B cell (primary cell): ENCODE results near the gene NHEJ1. TPM values are rescaled to one million over a fixed set of nuclear protein-coding genes. Genes with fewer than 3 reads are reported as not detected.
A peak's percentile ranks its signal among the peaks of the same experiment; 100 is the strongest.

ENCODE experiments used
- ATAC-seq: fragments of 200-7000 bp; cut with Tn5 transposase; one replicate; pipeline ENCODE4 v1.10.0; 2021; ENCODE audit warnings: low read depth, mild to moderate bottlenecking, moderate number of reproducible peaks, moderate library complexity
- CTCF ChIA-PET: fragments of 350-600 bp; sonication (Branson Sonifier 250); formaldehyde crosslinking; loops from one replicate; lab custom pipeline; 2021; ENCODE audit warnings: antibody characterized with exemption, inconsistent platforms; lab: Charles Lee
- POLR2A ChIA-PET: fragments of 350-600 bp; sonication (Branson Sonifier 250); formaldehyde crosslinking; loops from one replicate; lab custom pipeline; 2021; ENCODE audit warnings: antibody characterized with exemption; lab: Charles Lee
- DNase-seq: peaks from one replicate; pipeline ENCODE4 v3.0.0; 2013
- H2AFZ ChIP-seq: 2 replicates; pipeline ENCODE4 v1.6.1; 2012; ENCODE audit warnings: mild to moderate bottlenecking, low read depth, low read length; ENCODE audit not compliant: insufficient read depth, poor library complexity, severe bottlenecking
- H3K27ac ChIP-seq, 2 donors: 1 replicate in 1 of 2; 2 replicates in 1 of 2; pipeline ENCODE4 v1.5.1; 2012 to 2013; ENCODE audit warnings: low read length in 2 of 2, mild to moderate bottlenecking in 2 of 2, moderate library complexity in 1 of 2
- H3K27me3 ChIP-seq, 4 experiments: fragments of 200-600 bp in 1 of 4; sonication (generic) in 1 of 4; replicated peaks in 1 of 4; 1 replicate in 2 of 4; 2 replicates in 2 of 4; pipeline versions ENCODE4 v1.6.1 to v1.7.0; 2013 to 2016; ENCODE audit warnings: low read length in 3 of 4, mild to moderate bottlenecking in 2 of 4, mixed read lengths in 1 of 4, moderate library complexity in 1 of 4; ENCODE audit not compliant: insufficient read depth in 4 of 4, control insufficient read depth in 3 of 4; ENCODE audit errors: control extremely low read depth in 1 of 4
- H3K36me3 ChIP-seq, 2 experiments: replicated peaks in 1 of 2; 1 replicate in 1 of 2; 2 replicates in 1 of 2; pipeline versions ENCODE4 v1.6.1 to v1.7.1; 2013; ENCODE audit warnings: low read length in 1 of 2; ENCODE audit not compliant: insufficient read depth in 2 of 2, control insufficient read depth in 1 of 2; ENCODE audit errors: control extremely low read depth in 1 of 2, extremely low read depth in 1 of 2
- H3K4me1 ChIP-seq, 2 donors: fragments of 200-600 bp in 1 of 2; sonication (generic) in 1 of 2; 1 replicate in 1 of 2; 2 replicates in 1 of 2; pipeline versions ENCODE4 v1.5.1 to v1.6.1; 2013 to 2017; ENCODE audit warnings: low read length in 2 of 2; ENCODE audit not compliant: control insufficient read depth in 2 of 2, insufficient read depth in 2 of 2
- H3K4me2 ChIP-seq: replicated peaks from 2 replicates; pipeline ENCODE3; 2012; ENCODE audit warnings: mild to moderate bottlenecking, low read depth, low read length; ENCODE audit not compliant: poor library complexity, severe bottlenecking
- H3K4me3 ChIP-seq, 5 experiments: fragments of 200-600 bp in 1 of 5; sonication (generic) in 1 of 5; 1 replicate in 3 of 5; 2 replicates in 2 of 5; pipeline versions ENCODE4 v1.5.1 to v1.7.0; 2011 to 2016; ENCODE audit warnings: low read length in 4 of 5, mild to moderate bottlenecking in 4 of 5, low read depth in 2 of 5, control low read depth in 1 of 5, moderate library complexity in 1 of 5; ENCODE audit not compliant: insufficient read depth in 1 of 5; ENCODE audit errors: control extremely low read depth in 1 of 5, extremely low read depth in 1 of 5
- H3K79me2 ChIP-seq: fragments of 200-600 bp; sonication (generic); one replicate; pipeline ENCODE4 v1.6.0; 2016; ENCODE audit warnings: low read length; ENCODE audit not compliant: control insufficient read depth, insufficient read depth
- H3K9ac ChIP-seq: fragments of 200-600 bp; sonication (generic); 2 replicates; pipeline ENCODE4 v1.6.1; 2017; ENCODE audit warnings: mild to moderate bottlenecking, low read length, moderate library complexity
- H3K9me3 ChIP-seq, 3 donors: one replicate each; pipeline versions ENCODE4 v1.6.1 to v1.7.1; 2013; ENCODE audit warnings: low read length in 2 of 3; ENCODE audit not compliant: control insufficient read depth in 2 of 3, insufficient read depth in 1 of 3; ENCODE audit errors: control extremely low read depth in 1 of 3
- H4K20me1 ChIP-seq: 2 replicates; pipeline ENCODE4 v1.6.0; 2012; ENCODE audit warnings: mild to moderate bottlenecking, low read length; ENCODE audit not compliant: insufficient read depth, control insufficient read depth, poor library complexity, severe bottlenecking
- H3K27ac Mint-ChIP-seq: one replicate; pipeline ENCODE4 v1.8.0; 2021; ENCODE audit warnings: mixed read lengths
- H3K27me3 Mint-ChIP-seq: one replicate; pipeline ENCODE4 v1.8.0; 2021; ENCODE audit warnings: mixed read lengths
- H3K4me1 Mint-ChIP-seq: one replicate; pipeline ENCODE4 v1.8.0; 2021; ENCODE audit warnings: mixed read lengths
- H3K4me3 Mint-ChIP-seq: one replicate; pipeline ENCODE4 v1.8.0; 2021; ENCODE audit warnings: mixed read lengths
- H3K9me3 Mint-ChIP-seq: one replicate; pipeline ENCODE4 v1.8.0; 2022; ENCODE audit warnings: mixed read lengths; ENCODE audit not compliant: insufficient read depth
- CTCF ChIP-seq: fragments of 200-600 bp; IDR thresholded peaks from one replicate; pipeline ENCODE4 v1.8.0; 2022; ENCODE audit warnings: antibody characterized with exemption, mild to moderate bottlenecking
- EZH2 ChIP-seq: IDR thresholded peaks from 2 replicates; pipeline ENCODE4 v1.6.1; 2012; ENCODE audit warnings: borderline replicate concordance, low read depth, mild to moderate bottlenecking, moderate library complexity, low read length; ENCODE audit not compliant: insufficient read depth, poor library complexity, severe bottlenecking
- WGBS: methylation state at CpG from one replicate; pipeline ENCODE4 v1.1.5; 2013; ENCODE audit warnings: missing lambda C conversion rate; ENCODE audit not compliant: insufficient coverage; 5-methylcytosine and 5-hydroxymethylcytosine counted together
- intact Hi-C: fragments of 100-400 bp; cut with micrococcal nuclease; formaldehyde crosslinking; loops from one replicate; pipeline ENCODE4 v1.10.0; 2022
- polyA plus RNA-seq: library from polyadenylated mRNA; depleted of rRNA; stranded (reverse); fragments of >200 nt; gene quantifications from 2 replicates; pipeline ENCODE4 v1.2.3, GENCODE V29; 2012
- total RNA-seq, 2 donors: library from RNA; stranded (reverse); fragments of 120-200 nt in 1 of 2; gene quantifications; 1 replicate in 1 of 2; 2 replicates in 1 of 2; pipeline versions ENCODE4 v1.2.3 to v1.2.4, GENCODE V29; 2013 to 2022

NHEJ1 gene
- total and polyA plus RNA-seq, 2 donors (not counting 1 experiment from before 2014, with no cell fraction given): 14.9 to 25.0 TPM

- H3K27ac ChIP-seq: no peak overlapping the region
- H3K27me3 ChIP-seq: peaks cover 0 to 57% (median 42%) of the 10 kb centered on the region in 4 experiments
- H3K9ac ChIP-seq: no peak overlapping the region
- ChIA-PET POLR2A (no interaction called here), CTCF (interaction anchor here (1.0 to 9.5 kb wide), 3 partner anchors 9 to 93 kb away, joined by 3 to 117 read pairs (median 4); no protein-coding TSS in a partner anchor)
- no peaks in the 10 kb centered on the region for H3K36me3 ChIP-seq
- no peak overlapping the region for H2AFZ ChIP-seq
- intact Hi-C loops: no loop called here
- DNase-seq (no peak), ATAC-seq (no peak)
- H3K4me3 ChIP-seq: no peak overlapping the region
- peaks cover 37% of the 10 kb centered on the region for H3K27me3 Mint-ChIP-seq
- peaks cover 22% of the 10 kb centered on the region for H3K4me1 Mint-ChIP-seq
- H3K9me3 Mint-ChIP-seq: no peaks in the 10 kb centered on the region
- no peak overlapping the region for H3K4me2 ChIP-seq
- no peaks in the 10 kb centered on the region for H3K9me3 ChIP-seq
- no peak for TF ChIP-seq EZH2
- no peak for TF ChIP-seq CTCF
- H3K4me3 Mint-ChIP-seq: no peak overlapping the region
- no peaks in the 10 kb centered on the region for H4K20me1 ChIP-seq
- H3K79me2 ChIP-seq: no peaks in the 10 kb centered on the region
- WGBS: 100% methylated on average over 1 of the region's 6 CpGs
- H3K27ac Mint-ChIP-seq: no peak overlapping the region
- peaks cover 35 to 41% of the 10 kb centered on the region in 2 donors for H3K4me1 ChIP-seq
Measured at GRCh38 chr2:219062081-219062480, 98.5 kb downstream of the NHEJ1 start.

- 2% methylated on average over 69 of the region's 76 CpGs for whole genome bisulfite sequencing
- Histone ChIP-seq H3K4me3 (no peak within 1 kb of the TSS), H2AFZ (no peak within 1 kb of the TSS), H4K20me1 (no peaks in the 10 kb centered on the region), H3K79me2 (no peaks in the 10 kb centered on the region), H3K9me3 (no peaks in the 10 kb centered on the region), H3K9ac (no peak within 1 kb of the TSS), H3K36me3 (no peaks in the 10 kb centered on the region), H3K27me3 (peaks cover 0 to 67% (median 46%) of the 10 kb centered on the region in 4 experiments), H3K4me2 (peak within 1 kb of the TSS; percentile 54), H3K4me1 (peaks cover 35 to 41% of the 10 kb centered on the region in 2 donors), H3K27ac (no peak within 1 kb of the TSS)
- H3K27ac Mint-ChIP-seq: peak within 1 kb of the TSS; percentile 6
- POLR2A ChIA-PET: no interaction called here
- CTCF ChIA-PET: interaction anchor here (0.9 to 9.5 kb wide), 4 partner anchors 8 to 94 kb away, joined by 3 to 117 read pairs (median 4); no protein-coding TSS in a partner anchor
- no peak for ATAC-seq
- no peaks in the 10 kb centered on the region for H3K9me3 Mint-ChIP-seq
- peak within 1 kb of the TSS; percentile 55 for H3K4me3 Mint-ChIP-seq
- H3K4me1 Mint-ChIP-seq: peaks cover 24% of the 10 kb centered on the region
- peaks cover 44% of the 10 kb centered on the region for H3K27me3 Mint-ChIP-seq
- DNase-seq: peak; percentile 32
- TF ChIP-seq EZH2 (peak; percentile 56), CTCF (no peak)
- intact Hi-C loops: no loop called here
Measured at GRCh38 chr2:219060821-219061791, 99.5 kb downstream of the NHEJ1 start, which contains the start of gene IHH. Gene IHH (minus strand): TSS chr2:219060921. CDS start chr2:219060467, 454 bp downstream.
